Stimulated activated CD8-positive, alpha-beta memory T cell treated with anti-CD3 and anti-CD28 coated beads, Interleukin-15, amount 100 ng/mL, for 4 hours (primary cell): ENCODE data around the gene SCN7A.
"Not testable (repeated sequence)": the region's sequence is repeated elsewhere in the genome, so short reads cannot be mapped to it uniquely, and the experiment has no call there.

Experiments
- DNase-seq, 2 donors: peaks; one replicate each; pipeline ENCODE4 v3.0.0-alpha.2; 2020; ENCODE audit warnings: low read depth in 2 of 2

SCN7A gene

GRCh38 chr2:166360426-166360825, 133.6 kb downstream of the SCN7A start:
- no peak for DNase-seq

GRCh38 chr2:166357950-166358321, 136.1 kb downstream of the SCN7A start:
- DNase-seq: not testable (repeated sequence)

- DNase-seq: no peak
Observed at GRCh38 chr2:166357068-166357949, 136.7 kb downstream of the SCN7A start.
